Limb (tissue), 2 donors: ENCODE data around the gene UGT1A8.

Source experiments
- DNase-seq, 2 donors: peaks; one replicate each; pipeline ENCODE4 v3.0.0-alpha.2; 2016; ENCODE audit errors: extremely low spot score in 2 of 2

Gene UGT1A8

GRCh38 chr2:233799716-233800115 lies 182.3 kb downstream of the UGT1A8 start:
- DNase-seq: no peak

GRCh38 chr2:233800208-233800607 lies 182.8 kb downstream of the UGT1A8 start:
- DNase-seq: no peak

GRCh38 chr2:233801357-233802131 lies 184.1 kb downstream of the UGT1A8 start:
- no peak for DNase-seq

- no peak for DNase-seq
Observed at GRCh38 chr2:233802132-233802815, 184.8 kb downstream of the UGT1A8 start.

GRCh38 chr2:233803292-233803911 lies 186.0 kb downstream of the UGT1A8 start:
- no peak for DNase-seq

GRCh38 chr2:233803994-233804393 lies 186.6 kb downstream of the UGT1A8 start:
- no peak for DNase-seq

- no peak for DNase-seq
Observed at GRCh38 chr2:233807215-233807865, 189.9 kb downstream of the UGT1A8 start.

- no peak for DNase-seq
Observed at GRCh38 chr2:233807966-233808935, 190.8 kb downstream of the UGT1A8 start.

GRCh38 chr2:233810385-233810784 lies 193.0 kb downstream of the UGT1A8 start:
- no peak for DNase-seq

GRCh38 chr2:233811087-233811486 lies 193.7 kb downstream of the UGT1A8 start:
- DNase-seq: peak in 1 of 2 donors; percentile 3

- peak in 1 of 2 donors; percentile 8 for DNase-seq
Observed at GRCh38 chr2:233811732-233812131, 194.3 kb downstream of the UGT1A8 start.

GRCh38 chr2:233813236-233814055 lies 196.0 kb downstream of the UGT1A8 start:
- DNase-seq: peak in 1 of 2 donors; percentile 11

- DNase-seq: peak in 1 of 2 donors; percentile 12
Observed at GRCh38 chr2:233814056-233814835, 196.8 kb downstream of the UGT1A8 start.

GRCh38 chr2:233815861-233816260 lies 198.4 kb downstream of the UGT1A8 start:
- no peak for DNase-seq

- peak in 1 of 2 donors; percentile 7 for DNase-seq
Observed at GRCh38 chr2:233816334-233816733, 198.9 kb downstream of the UGT1A8 start.

- peak in 1 of 2 donors; percentile 20 for DNase-seq
Observed at GRCh38 chr2:233816771-233817170, 199.3 kb downstream of the UGT1A8 start.

- peak in 1 of 2 donors; percentile 17 for DNase-seq
Observed at GRCh38 chr2:233817361-233817911, 200.0 kb downstream of the UGT1A8 start.

- DNase-seq: peak in 1 of 2 donors; percentile 11
Observed at GRCh38 chr2:233817995-233818638, 200.7 kb downstream of the UGT1A8 start.
